DMS153 (cell line): ENCODE results near the gene CFDP1.
"Not testable (repeated sequence)": the region's sequence is repeated elsewhere in the genome, so short reads cannot be mapped to it uniquely, and the experiment has no call there.

Experiments used
- DNase-seq: peaks from one replicate; lab custom pipeline; 2025; lab: John Stamatoyannopoulos, UW

The CFDP1 gene

DNA sequence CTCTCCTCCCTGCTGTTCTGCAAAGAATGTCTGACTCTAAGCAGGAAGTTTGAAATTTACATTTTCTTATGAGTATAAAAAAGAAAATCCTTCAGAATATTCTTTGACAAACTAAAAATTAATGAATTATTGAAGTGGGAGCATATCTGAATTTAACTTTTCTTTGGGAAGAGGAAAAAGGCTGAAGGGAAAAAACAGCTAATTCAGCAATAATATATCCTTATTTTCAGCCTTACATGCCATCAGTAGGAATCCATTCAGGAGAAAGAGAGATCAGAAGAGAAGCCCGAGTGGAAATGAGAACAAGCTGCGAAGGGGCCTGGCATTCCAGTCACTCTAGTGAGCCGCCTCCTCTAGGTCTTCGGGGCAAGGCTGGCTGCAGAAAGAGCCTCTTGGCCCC is 140.1 kb downstream of the CFDP1 start:
- no peak for DNase-seq

DNA sequence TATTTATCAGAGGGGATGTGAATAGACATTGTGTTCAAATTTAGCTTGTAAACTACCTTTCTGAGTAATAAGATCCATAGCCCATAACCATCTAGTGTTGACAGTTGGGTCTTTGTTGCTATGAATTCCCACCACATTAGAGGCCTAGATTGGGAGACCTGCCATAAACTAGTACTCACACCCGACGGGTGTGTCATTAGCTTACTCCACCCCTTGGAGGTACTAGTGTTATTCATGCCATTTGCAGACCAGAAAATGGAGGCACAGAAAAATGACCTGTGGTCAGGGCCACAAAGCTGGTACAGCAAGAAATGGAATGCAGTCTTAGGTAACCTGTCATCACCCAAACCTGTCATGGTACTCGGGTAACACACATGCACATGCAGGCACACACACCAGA is 140.6 kb downstream of the CFDP1 start:
- no peak for DNase-seq

DNA sequence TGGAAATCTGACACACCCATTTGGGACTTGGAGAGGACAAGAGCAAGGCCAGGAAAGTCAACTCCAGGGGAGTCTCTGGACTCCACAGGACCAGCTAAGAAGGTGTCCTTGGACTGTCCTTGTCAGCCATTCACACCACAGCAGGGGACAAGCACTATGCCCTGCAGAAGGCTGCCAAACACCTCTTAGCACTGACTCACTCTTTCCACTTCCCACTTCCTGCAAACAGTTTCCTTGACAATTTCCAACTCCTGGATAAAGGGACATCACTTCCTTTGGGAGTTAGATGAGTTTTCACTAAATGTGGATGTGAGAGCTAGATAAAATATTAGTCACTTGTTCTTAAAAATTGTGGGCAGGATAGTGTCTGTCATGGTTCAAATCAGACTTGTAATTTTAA is 144.1 kb downstream of the CFDP1 start:
- no peak for DNase-seq

DNA sequence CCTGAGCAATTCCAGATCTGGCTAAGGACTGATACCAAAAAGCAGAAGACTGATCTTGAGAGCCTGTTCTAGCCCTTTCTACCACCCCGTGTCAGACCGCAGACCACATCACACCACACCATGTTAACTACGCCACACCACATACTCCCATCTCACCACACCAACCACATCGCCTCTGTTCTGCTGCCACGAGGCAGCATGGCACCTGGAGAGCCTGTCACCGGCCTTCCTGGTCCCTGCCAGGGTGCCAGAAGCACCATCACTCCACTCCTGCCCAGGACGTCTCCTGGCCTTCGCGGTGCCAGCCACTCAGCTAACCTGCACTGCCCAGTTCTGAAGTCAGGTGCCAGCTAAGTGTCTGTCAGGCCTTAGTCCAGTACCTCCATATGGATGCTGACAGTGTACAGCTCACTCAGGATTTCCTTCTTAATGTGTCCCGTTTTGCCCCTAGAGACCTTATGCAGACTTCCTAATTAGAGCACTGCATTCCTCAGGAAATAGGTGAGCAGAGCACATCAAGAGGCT is 144.6 kb downstream of the CFDP1 start:
- no peak for DNase-seq

DNA sequence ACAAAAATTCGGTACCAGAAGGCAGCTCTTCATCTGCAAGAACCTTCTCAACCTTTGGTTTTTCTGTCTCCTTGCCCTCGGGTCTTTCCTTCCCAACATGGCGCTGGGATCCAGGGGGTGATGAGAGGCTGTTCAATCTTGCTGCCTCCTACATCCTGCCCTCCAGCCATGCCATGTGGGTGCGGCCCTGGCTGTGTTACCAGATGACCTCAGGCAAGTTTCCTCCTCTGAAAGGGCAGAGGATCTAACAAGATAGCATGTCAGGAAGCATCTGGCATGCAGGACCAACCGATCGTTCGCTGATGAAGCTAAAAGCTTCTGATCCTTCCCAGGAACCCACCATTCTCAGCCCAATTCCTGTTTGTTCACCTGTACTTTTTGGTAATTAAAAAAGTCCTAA is 145.1 kb downstream of the CFDP1 start:
- DNase-seq: no peak

DNA sequence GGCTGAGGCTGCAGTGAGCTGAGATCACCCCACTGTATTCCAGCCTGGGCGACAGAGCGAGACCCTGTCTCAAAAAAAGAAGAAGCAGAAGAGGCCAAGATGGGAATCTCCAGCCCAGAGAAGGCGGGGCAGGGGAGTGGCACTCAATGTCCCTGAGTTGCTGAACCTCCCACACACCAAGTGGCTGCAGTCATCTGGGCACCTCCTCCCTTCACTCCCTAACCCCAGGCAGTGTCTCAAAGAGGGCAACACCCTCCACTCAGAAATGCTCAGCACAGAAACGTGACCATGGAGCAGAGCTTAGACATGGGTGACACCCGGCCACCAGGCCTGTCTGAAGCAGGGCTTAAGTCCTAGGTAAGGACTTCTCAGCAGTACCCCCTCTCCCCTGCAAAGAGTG is 145.6 kb downstream of the CFDP1 start:
- no peak for DNase-seq

DNA sequence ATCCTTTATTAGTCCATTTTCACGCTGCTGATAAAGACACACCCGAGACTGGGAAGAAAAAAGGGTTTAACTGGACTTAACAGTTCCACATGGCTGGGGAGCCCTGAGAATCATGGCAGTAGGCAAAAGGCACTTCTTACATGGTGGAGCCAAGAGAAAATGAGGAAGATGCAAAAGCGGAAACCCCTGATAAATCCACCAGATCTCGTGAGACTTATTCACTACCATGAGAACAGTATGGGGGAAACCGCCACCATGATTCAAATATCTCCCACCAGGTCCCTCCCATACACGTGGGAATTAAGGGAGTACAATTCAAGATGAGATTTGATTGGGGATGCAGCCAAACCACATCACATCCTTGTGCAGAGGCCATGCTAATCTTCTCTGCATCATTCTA is 146.9 kb downstream of the CFDP1 start:
- DNase-seq: no peak

DNA sequence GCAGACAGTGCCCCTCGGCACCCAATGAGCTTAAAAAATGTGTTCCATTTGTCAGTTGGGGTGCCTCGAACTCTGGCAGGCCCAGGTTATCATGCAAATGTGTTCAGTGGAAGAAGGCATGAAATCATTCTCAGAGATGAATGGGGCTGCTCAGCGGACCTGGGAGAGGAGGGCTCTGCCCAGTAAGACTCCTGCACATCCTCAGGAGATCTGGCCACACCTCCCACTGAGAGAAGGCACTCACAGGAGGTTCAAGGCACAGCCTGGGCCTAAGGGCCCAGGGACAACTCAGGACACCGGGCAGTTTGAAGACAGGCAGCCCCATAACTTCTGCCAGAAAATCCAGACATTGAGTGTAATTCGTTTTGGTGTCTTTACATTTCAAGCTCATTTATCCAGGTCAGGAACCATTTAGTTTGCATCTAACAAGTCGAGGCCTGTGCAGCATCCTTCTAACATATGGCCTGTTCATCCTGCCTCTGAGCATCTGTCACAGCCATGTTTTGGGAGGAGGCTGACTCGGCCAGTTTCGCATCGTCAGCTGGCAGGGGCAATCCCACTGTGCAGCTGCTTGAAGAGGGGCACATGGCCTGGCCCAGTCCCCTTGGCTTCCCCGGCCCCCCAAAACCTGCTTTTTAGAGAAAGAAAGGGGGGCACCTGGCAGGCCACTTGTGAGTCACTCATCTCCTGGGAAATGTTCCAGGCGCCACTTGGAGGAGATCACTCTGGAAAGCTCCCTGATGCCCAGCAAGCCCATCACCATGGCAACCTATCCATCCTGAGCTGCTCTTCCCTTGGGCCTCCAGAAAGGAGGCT is 150.6 kb downstream of the CFDP1 start:
- no peak for DNase-seq

DNA sequence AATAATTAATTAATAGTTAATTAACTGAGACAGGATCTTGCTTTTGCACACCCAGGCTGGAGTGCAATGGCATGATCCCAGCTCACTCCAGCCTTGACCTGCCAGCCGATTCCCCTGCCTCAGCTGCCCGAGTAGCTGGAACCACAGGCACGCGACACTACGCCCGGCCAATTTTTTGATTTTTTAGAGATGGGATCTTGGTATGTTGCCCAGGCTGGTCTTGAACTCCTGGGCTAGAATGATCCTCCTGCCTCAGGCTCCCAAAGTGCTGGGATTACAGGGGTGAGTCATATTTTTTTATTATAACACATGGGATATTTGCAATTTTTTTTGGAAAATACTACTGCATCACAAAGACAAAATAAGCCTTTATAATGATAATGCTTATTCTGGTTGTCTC is 151.5 kb downstream of the CFDP1 start:
- DNase-seq: no peak

DNA sequence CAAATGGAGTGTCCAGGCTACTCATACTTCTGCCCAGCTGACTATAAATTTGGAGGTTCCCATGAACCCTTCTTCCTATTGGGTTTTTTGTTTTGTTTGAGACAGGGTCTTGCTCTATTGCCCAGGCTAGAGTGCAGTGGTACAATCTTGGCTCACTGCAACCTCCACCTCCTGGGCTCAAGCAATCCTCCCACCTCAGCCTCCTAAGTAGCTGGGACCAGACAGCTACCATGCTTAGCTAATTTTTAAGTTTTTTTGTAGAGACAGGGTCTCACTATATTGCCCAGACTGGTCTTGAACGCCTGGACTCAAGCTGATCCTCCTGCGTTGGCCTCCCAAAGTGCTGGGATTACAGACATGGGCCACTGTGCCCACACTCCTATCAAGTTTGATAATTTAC is 152.3 kb downstream of the CFDP1 start:
- not testable (repeated sequence) for DNase-seq

DNA sequence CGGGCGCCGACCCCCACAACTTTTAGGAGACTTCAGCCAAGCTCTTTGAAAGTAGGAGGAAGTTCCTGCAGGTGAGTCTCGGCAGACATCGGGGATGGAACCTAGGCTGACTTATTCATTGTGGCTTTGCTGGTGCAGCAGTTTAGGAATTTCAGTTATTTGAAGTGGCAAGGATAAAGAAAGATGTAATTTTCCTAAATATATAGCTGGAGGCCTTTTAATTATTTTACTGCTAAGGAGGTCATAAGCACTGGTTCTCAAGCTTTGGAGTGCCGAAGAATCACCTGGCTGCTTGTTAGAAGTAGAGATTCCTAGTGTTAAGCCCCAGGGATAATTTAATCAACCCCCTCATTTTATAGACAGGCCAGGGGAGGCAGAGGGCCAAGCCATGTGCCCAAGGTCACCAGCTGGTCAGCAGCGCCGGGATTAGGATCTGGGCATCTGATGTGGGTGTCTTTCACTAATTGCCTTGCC is 152.9 kb downstream of the CFDP1 start:
- DNase-seq: no peak

DNA sequence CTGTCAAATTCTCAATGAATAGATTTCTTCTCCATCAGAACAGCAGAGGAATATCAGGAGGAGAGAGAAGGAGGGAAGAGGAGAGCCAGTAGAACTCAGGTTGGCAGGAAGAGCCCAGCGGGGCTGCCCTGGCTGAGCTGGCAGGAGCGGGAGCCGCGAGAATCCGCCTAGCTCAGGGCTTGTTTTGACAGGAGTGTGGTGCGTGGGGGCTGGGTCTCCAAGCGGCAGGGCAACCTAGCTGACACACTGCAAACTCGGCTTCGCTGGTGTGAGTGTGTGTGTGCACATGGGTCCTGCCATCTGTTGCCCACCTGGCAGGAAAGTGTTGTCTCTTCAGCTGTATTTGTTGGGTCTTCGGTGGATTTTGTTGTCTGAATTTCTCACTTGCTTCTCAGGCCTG is 154.0 kb downstream of the CFDP1 start:
- no peak for DNase-seq

DNA sequence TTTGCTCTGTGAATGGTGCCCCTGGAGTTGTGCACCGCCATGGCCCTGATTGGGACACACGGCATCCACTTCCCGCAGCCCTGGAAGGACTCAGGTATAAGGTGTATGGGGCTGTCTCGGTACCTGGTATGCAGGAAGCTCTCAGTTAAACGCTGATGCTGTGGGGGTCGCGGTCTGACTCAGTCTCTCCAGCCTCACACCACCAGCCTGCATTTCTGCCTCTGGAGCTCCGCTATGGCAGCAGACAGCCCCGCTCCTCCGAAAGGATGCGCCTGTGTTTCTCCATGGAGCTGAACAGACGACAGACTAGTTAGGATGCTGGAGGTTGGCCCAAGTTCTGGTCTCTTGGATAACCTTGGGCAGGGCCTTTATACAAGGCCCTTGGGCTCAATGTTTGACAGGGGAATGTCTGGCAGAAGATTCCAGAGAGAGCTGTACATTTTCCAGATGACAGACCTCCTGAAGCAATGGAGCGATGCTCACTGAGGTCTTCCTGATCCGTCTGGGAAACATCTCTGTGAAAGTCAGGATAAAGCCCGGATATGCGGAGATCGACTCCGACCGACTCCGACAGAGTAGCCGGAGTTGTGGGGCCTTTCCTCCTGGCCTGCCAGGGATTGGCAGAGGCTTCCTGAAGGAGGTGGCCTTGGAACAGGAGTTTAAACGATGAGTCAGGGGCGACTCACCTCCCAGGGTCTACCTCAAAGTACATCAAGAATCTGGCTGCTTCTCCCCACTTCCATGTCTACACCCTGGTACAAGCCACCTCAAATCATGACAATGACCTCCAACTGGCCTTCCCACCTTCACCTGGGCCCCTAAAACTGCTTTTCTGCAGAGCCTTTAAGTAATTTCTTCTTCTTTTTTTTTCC is 160.0 kb downstream of the CFDP1 start:
- no peak for DNase-seq

DNA sequence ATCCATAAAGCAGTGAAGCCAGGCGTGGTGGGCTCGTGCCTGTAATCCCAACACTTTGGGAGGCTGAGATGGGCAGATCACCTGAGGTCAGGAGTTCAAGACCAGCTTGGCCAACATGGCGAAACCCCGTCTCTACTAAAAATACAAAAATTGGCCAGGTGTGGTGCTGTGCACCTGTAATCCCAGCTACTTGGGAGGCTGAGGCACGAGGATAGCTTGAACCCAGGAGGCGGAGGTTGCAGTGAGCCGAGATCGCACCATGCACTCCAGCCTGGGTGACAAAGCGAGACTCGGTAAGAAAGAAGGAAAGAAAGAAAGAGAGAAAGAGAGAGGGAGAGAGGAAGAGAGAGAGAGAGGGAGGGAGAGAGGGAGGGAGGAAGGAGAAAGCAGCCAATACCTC is 160.7 kb downstream of the CFDP1 start:
- DNase-seq: not testable (repeated sequence)

DNA sequence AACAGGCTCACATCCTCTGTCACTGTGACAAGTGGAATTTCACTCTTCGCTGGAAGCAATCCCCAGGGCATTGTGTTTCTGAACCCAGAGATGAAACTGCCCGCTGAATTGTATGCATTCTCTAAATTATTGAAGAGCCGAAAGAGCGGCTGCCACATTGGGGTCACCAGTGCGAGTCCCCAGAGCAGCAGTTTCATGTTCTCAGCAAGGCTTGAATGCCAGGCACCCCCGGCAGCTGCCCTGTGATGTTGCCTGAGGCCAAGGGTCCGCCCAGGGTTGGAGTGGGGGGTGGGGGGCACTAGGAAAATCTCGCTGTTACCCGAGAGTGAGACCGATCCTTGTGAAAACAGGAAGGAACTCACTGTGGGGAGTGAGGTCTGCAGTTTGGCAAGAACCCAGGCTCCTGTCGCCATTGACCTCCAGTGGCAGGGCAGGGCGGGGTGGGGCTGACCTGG is 161.2 kb downstream of the CFDP1 start:
- no peak for DNase-seq

DNA sequence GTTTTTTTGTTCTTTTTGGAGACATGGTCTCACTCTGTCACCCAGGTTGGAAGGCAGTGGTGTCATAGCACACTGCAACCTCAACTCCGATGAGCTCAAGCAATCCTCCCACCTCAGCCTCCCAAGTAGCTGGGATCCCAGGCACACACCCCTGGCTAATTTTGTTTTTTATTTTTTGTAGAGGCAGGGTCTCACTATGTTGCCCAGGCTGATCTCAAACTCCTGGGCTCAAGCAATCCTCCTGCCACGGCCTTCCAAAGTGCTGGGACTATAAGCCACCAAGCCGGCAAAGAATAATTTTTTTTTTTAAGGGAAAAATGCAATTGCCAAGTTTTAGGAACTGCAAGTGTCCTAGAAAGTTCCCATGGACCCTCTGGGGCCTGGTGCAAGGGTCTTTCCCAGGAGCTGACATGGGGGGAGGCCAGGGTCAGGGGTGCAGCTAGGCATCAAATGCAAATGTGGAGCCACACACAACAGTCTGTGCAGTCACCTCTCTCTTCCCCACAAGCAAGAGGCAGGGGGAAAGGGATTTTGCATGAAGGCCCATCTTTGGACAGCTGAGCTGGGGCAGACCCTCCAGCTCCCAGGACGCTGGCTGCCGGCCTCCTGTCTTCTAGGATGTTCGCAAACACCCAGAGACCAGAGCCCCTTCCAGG is 161.7 kb downstream of the CFDP1 start:
- DNase-seq: no peak

DNA sequence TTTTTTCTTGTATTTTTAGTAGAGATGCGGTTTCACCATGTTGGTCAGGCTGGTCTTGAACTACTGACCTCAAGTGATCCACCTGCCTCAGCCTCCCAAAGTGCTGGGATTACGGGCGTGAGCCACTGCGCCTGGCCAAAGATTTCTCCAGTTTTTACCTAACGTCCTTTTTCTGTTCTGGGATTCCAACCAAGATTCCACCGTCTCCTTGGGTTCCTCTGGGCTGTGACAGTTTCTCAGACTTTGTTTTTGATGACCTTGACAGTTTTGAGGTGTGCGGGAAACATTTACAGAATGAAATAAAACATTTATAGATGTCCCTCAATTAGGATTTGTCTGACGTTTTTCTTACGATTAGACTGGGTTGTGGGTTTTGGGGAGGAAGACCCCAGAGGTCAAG is 163.9 kb downstream of the CFDP1 start:
- DNase-seq: not testable (repeated sequence)

DNA sequence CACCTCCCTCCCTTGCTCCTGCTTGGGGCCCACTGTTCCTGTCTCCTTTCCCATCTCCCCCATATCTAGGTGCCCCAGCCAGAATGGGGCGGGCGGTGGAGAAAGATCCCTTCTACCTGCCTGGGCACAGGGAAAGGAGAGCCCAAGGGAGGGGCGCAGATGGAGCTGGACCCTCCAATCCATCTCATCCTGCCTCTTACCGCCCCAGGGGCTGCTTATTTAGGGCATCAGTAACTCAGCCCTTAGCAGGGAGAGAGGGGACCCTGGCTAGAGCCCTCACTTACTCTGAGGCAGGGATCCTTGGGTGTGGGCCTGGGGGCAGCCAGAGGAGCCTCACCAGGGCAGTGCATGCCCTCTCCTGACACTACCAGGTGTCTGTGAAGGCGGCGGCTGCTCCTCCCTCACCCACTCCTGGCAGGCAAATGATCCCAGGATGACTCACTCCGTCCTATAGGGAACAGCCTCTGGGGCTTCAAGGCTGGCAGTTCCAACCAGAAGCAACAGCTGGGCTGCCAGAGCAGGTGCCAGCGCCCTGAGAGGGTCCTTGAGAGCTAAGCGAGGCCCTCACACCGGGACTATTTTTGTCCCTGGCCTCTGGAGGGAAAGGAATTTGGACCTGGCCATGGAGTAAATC is 165.6 kb downstream of the CFDP1 start:
- DNase-seq: peak; percentile 76

DNA sequence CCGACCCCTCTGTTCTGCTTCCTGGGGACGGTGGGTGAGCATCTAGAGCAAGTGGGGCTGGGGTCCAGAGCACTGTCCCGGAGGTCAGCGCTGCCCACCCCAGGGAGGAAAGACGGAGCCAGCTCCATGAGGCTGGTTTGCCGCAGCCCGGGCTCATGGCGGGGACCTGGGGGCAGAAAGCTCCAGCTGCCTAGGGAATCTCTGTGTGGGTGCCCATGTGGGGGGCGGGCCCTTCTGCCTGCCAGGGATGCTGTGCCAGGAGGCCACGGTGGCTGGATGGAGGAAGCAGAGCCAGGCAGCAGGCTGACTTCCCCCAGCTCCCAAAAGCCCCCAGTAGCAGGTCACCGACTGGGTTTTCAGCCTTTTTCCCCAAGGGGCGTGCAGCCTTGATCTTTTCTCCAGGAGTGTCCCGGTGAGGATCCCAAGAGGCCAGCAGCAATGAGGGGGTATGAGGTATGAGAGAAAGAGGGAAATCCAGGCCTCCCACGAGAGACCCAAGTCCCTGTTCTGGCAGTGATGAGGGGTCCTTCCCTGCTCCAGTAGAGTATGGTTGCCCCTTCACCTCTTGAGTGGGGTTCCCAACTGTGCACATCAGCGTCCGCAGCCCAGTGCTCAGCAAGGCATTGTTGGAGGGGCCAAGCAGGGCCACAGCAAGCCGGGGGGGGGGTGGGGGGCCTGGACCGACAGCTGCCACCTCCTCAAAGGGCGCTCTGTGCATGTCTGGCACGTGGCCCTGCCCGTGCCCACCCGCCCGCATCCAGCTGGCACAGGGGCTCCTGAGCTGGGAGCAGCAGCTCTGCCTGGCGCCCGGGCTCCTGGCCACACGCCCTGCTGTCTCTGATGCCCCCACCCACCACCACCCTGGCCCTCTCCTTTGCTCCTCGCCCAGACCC is 166.3 kb downstream of the CFDP1 start:
- DNase-seq: no peak

DNA sequence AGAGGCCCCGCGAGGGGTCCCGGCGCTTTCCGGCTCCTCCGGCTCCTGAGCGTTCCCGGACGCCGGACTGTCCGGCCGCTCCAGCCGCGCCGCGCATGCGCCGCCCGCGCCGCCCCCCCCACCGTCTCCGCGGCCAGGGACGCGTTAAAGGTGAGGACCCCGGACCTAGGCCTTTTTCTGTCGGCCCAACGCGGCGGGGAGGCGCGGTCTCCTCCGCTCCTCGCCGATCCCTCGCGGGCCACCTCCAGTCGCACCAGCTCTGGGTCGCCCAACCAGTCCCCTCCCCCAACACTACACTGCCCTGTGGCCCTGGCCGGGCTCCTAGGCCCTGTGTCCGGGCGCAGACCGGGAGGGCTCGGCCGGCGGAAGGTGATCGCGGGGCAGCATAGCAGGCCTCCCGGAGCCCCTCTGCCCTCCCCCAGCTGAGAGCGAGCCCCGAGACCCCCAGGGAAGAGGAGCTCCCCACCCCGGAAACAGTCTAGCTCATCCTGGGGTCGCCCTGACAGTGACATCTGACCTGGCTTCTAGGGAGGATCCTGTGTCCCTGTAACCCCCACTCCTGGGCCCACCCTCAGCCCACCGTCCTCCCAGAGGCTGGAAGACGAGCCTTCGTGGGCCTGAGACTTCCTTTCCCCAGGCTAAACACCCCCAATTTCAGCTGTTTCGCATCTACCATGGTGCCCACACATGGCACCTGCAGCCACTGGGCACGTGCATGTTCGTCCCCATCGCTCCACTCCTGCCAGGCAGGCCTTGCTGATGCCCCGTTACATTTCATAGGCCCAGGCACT is 167.2 kb downstream of the CFDP1 start:
- peak; percentile 10 for DNase-seq
